ENCODE measurements around the gene EHMT2.

- TF ChIP-seq CTCF (IDR thresholded peaks at IDR 0.05; ENCODE audit: borderline replicate concordance, extremely low read depth, low read length, poor library complexity, severe bottlenecking) (no peak), EZH2 (IDR thresholded peaks at IDR 0.05; ENCODE audit: borderline replicate concordance, low read depth, low read length, severe bottlenecking) (no peak)
Observed at GRCh38 chr6:31945154-31945506, 47.6 kb upstream of the EHMT2 start.
